HepG2 (cell line): ENCODE measurements around the gene PRSS23. TPM values are rescaled to one million over a fixed set of nuclear protein-coding genes. Genes with fewer than 3 reads are reported as not detected.

ENCODE experiments used
- ATAC-seq: fragments of 200-7000 bp; cut with Tn5 transposase; 3 replicates; pipeline ENCODE4 v1.9.1; 2020; ENCODE audit warnings: mild to moderate bottlenecking, moderate library complexity
- BruUV-seq: library from RNA; stranded (reverse); fragments of 400-500 nt; replicated peaks from 2 replicates; lab custom pipeline; 2021; lab: Mats Ljungman, UMichigan
- CTCF ChIA-PET: fragments of 300-600 bp; formaldehyde crosslinking; extraction: SDS; loops from one replicate; lab custom pipeline; 2021; ENCODE audit warnings: low total read pairs, inconsistent platforms, low intra/inter-chr PET ratio; lab: Yijun Ruan, JAX
- POLR2A ChIA-PET: fragments of 350-600 bp; sonication (Branson Sonifier 250); formaldehyde crosslinking; loops from one replicate; lab custom pipeline; 2020; ENCODE audit warnings: antibody characterized with exemption, inconsistent platforms; lab: Yijun Ruan, JAX
- DNase-seq: peaks from one replicate; pipeline ENCODE4 v3.0.0-alpha.2; 2015; ENCODE audit warnings: low spot score
- FAIRE-seq: peaks from 3 replicates; lab custom pipeline; 2011; peaks lifted over from hg19 to GRCh38; lab: Jason Lieb, UNC
- H2AFZ ChIP-seq: one replicate; pipeline ENCODE4 v1.6.1; 2011; ENCODE audit warnings: low read length, inconsistent platforms
- H3K27ac ChIP-seq: fragments of 300-600 bp; 3 replicates; pipeline ENCODE4 v1.8.0; 2011; ENCODE audit warnings: mixed run types, mild to moderate bottlenecking, mixed read lengths, low read length, inconsistent platforms; ENCODE audit not compliant: insufficient read depth; ENCODE audit errors: extremely low read length
- H3K27me3 ChIP-seq, 2 experiments: fragments of 200-600 bp in 1 of 2; 2 replicates in 1 of 2; 3 replicates in 1 of 2; pipeline versions ENCODE4 v1.6.0 to v1.8.0; 2011; ENCODE audit warnings: low read length in 2 of 2, mild to moderate bottlenecking in 2 of 2, moderate library complexity in 2 of 2, inconsistent platforms in 1 of 2; ENCODE audit not compliant: insufficient read depth in 2 of 2, control insufficient read depth in 1 of 2
- H3K36me3 ChIP-seq, 2 experiments: fragments of 200-600 bp in 1 of 2; replicated peaks in 1 of 2; 2 replicates in 1 of 2; 3 replicates in 1 of 2; pipeline versions ENCODE4 v1.5.1 to v1.8.0; 2011; ENCODE audit warnings: low read length in 2 of 2, inconsistent platforms in 1 of 2; ENCODE audit not compliant: insufficient read depth in 2 of 2, control insufficient read depth in 1 of 2
- H3K4me1 ChIP-seq: 2 replicates; pipeline ENCODE4 v1.5.1; 2012; ENCODE audit warnings: low read length, inconsistent platforms; ENCODE audit not compliant: insufficient read depth
- H3K4me2 ChIP-seq: 2 replicates; pipeline ENCODE4 v1.6.0; 2011; ENCODE audit warnings: low read depth, low read length, inconsistent platforms
- H3K4me3 ChIP-seq, 3 experiments: fragments of 200-600 bp in 1 of 3; sonication (generic), shearing (Covaris generic) in 1 of 3; replicated peaks in 1 of 3; 2 replicates each; pipeline ENCODE4 v1.5.1; 2011 to 2016; ENCODE audit warnings: low read length in 3 of 3, inconsistent platforms in 2 of 3, low read depth in 2 of 3, mild to moderate bottlenecking in 2 of 3, control low read depth in 1 of 3, mixed read lengths in 1 of 3; ENCODE audit not compliant: insufficient read depth in 1 of 3
- H3K79me2 ChIP-seq: one replicate; pipeline ENCODE4 v1.6.1; 2011; ENCODE audit warnings: low read length, inconsistent platforms; ENCODE audit not compliant: insufficient read depth
- H3K9ac ChIP-seq: 2 replicates; pipeline ENCODE4 v1.6.0; 2011; ENCODE audit warnings: mild to moderate bottlenecking, low read depth, low read length, inconsistent platforms; ENCODE audit not compliant: insufficient read depth
- H3K9me3 ChIP-seq: 2 replicates; pipeline ENCODE4 v1.5.1; 2012; ENCODE audit warnings: mild to moderate bottlenecking, low read length
- H4K20me1 ChIP-seq: 2 replicates; pipeline ENCODE4 v1.6.0; 2011; ENCODE audit warnings: inconsistent platforms, mild to moderate bottlenecking, low read length, moderate library complexity; ENCODE audit not compliant: insufficient read depth
- BATF2 ChIP-seq: sonication (generic); formaldehyde crosslinking; IDR thresholded peaks from 2 replicates; pipeline ENCODE4 v1.8.0; 2022; ENCODE audit warnings: mild to moderate bottlenecking, missing genetic modification reagents, moderate library complexity
- CTCF ChIP-seq: sonication (generic); formaldehyde crosslinking; IDR thresholded peaks from 2 replicates; pipeline ENCODE4 v1.5.0; 2020; ENCODE audit warnings: mild to moderate bottlenecking, missing genetic modification reagents, moderate library complexity
- ELF4 ChIP-seq: sonication (generic); formaldehyde crosslinking; IDR thresholded peaks from 2 replicates; pipeline ENCODE4 v1.5.0; 2020; ENCODE audit warnings: missing genetic modification reagents, mild to moderate bottlenecking, moderate library complexity, borderline replicate concordance
- FOXM1 ChIP-seq: sonication (generic); formaldehyde crosslinking; IDR thresholded peaks from 2 replicates; pipeline ENCODE4 v1.5.0; 2020; ENCODE audit warnings: missing genetic modification reagents
- NFE2L1 ChIP-seq: sonication (generic); formaldehyde crosslinking; IDR thresholded peaks from 2 replicates; pipeline ENCODE4 v1.4.0; 2020; ENCODE audit warnings: missing genetic modification reagents, mild to moderate bottlenecking, borderline replicate concordance
- SKIL ChIP-seq: sonication (generic); formaldehyde crosslinking; IDR thresholded peaks from 2 replicates; pipeline ENCODE4 v1.8.0; 2022; ENCODE audit warnings: missing genetic modification reagents, mild to moderate bottlenecking, moderate library complexity, borderline replicate concordance
- ZNF335 ChIP-seq: sonication (generic); formaldehyde crosslinking; IDR thresholded peaks from 2 replicates; pipeline ENCODE4 v1.4.0; 2020; ENCODE audit warnings: missing genetic modification reagents
- ZNF44 ChIP-seq: sonication (generic); formaldehyde crosslinking; IDR thresholded peaks from 2 replicates; pipeline ENCODE4 v1.5.1; 2020; ENCODE audit warnings: mild to moderate bottlenecking, missing genetic modification reagents
- WGBS: methylation state at CpG from one replicate; pipeline ENCODE4 v1.1.6; 2017; ENCODE audit warnings: low lambda C conversion rate; 5-methylcytosine and 5-hydroxymethylcytosine counted together
- in situ Hi-C: cut with HindIII; loops from 2 replicates; pipeline ENCODE4 v1.10.0; 2017; ENCODE audit warnings: low pct_unique_long_range_greater_than_20kb; ENCODE audit not compliant: extremely low pct_ligation_motif_present
- intact Hi-C: fragments of 100-400 bp; cut with micrococcal nuclease; formaldehyde crosslinking; loops from one replicate; pipeline ENCODE4 v1.10.0; 2022; ENCODE audit not compliant: unreplicated experiment
- polyA plus RNA-seq, 8 experiments: library from polyadenylated mRNA; depleted of rRNA in 3 of 8; stranded (reverse) in 7 of 8; unstranded in 1 of 8; fragments of >200 nt; fragmentation: Illumina TruSeq in 4 of 8; extraction: Trizol in 4 of 8; gene quantifications; 2 replicates each; pipeline versions ENCODE4 v1.2.1 to v1.2.3, GENCODE V29; 2011 to 2016; ENCODE audit warnings: low read depth in 4 of 8, missing spikeins in 1 of 8, mixed read lengths in 1 of 8; ENCODE audit not compliant: insufficient read depth in 1 of 8
- total RNA-seq, 5 experiments: library from RNA; depleted of rRNA; stranded (reverse); fragments of >200 nt; fragmentation: Illumina TruSeq; extraction: Trizol; gene quantifications; 2 replicates each; pipeline ENCODE4 v1.2.3, GENCODE V29; 2016; ENCODE audit warnings: low read depth in 1 of 5

The PRSS23 gene
- total and polyA plus RNA-seq, 2 of the 13 experiments (the other 11 are each of a cell fraction or from before 2014, with no cell fraction given), result 0.20 to 0.30 TPM

- TF ChIP-seq NFE2L1, result no peak
- TF ChIP-seq SKIL, result no peak
- TF ChIP-seq ELF4 (CRISPR knock-in tag), result no peak
- no peak for TF ChIP-seq ZNF44 (CRISPR knock-in tag)
- no peak for TF ChIP-seq BATF2
- TF ChIP-seq CTCF (CRISPR knock-in tag), result no peak
- no peak for TF ChIP-seq ZNF335 (CRISPR knock-in tag)
- no peak for TF ChIP-seq FOXM1 (CRISPR knock-in tag)
- Histone ChIP-seq H3K79me2 (no peaks in the 10 kb centered on the region), H3K4me3 (no peak overlapping the region), H3K27ac (no peak overlapping the region), H3K4me2 (no peak overlapping the region), H4K20me1 (no peaks in the 10 kb centered on the region), H3K4me1 (no peaks in the 10 kb centered on the region), H3K9ac (no peak overlapping the region), H3K27me3 (peaks cover 1 to 7% of the 10 kb centered on the region in 2 experiments; a peak in 2 of 5 replicates), H2AFZ (no peak overlapping the region), H3K9me3 (no peaks in the 10 kb centered on the region), H3K36me3 (no peaks in the 10 kb centered on the region)
- in situ Hi-C loops, result no loop called here
- no peak for FAIRE-seq
- intact Hi-C loops, result no loop called here
- ChIA-PET CTCF (no interaction called here), POLR2A (no interaction called here)
- no peak for DNase-seq
- no peak for ATAC-seq
- WGBS, result 11% methylated on average over 3 of the region's 3 CpGs
- no TSS peak for BruUV-seq
Observed at GRCh38 chr11:86785576-86785975, 14.8 kb upstream of the PRSS23 start.
